ENCODE data around the gene ARHGAP33. TPM values are rescaled to one million over a fixed set of nuclear protein-coding genes. Genes with fewer than 3 reads are reported as not detected.

The ARHGAP33 gene
- total and polyA plus RNA-seq, 7 donors: 0.68 to 4.0 (median 1.4) TPM

- Histone ChIP-seq H3K9me3 (no peaks in the 10 kb centered on the region), H3K27me3 (ENCODE audit: insufficient read depth in 3 of 3, low read length in 2 of 3) (no peaks in the 10 kb centered on the region), H3K4me3 (no peak overlapping the region), H3K4me1 (no peaks in the 10 kb centered on the region), H3K27ac (no peak overlapping the region), H3K36me3 (ENCODE audit: insufficient read depth in 1 of 2, low read depth in 1 of 2) (peaks cover 0 to 12% of the 10 kb centered on the region in 2 donors)
- 88 to 92% (median 90%) methylated on average over 26 to 31 of the region's 31 CpGs for whole genome bisulfite sequencing, 3 donors
- intact Hi-C loops (cut with DNase I): no loop called here
- no peak for ATAC-seq
- TF ChIP-seq CTCF (IDR thresholded peaks at IDR 0.05): no peak
- no peak for DNase-seq
Measured at GRCh38 chr19:35786299-35787160, 11.2 kb downstream of the ARHGAP33 start.

- TF ChIP-seq CTCF (IDR thresholded peaks at IDR 0.05): no peak
- intact Hi-C loops (cut with DNase I): no loop called here
- Histone ChIP-seq H3K4me1 (no peaks in the 10 kb centered on the region), H3K36me3 (ENCODE audit: insufficient read depth in 1 of 2, low read depth in 1 of 2) (peaks cover 0 to 9% of the 10 kb centered on the region in 2 donors), H3K9me3 (no peaks in the 10 kb centered on the region), H3K27ac (no peak overlapping the region), H3K4me3 (no peak overlapping the region), H3K27me3 (ENCODE audit: insufficient read depth in 3 of 3, low read length in 2 of 3) (no peaks in the 10 kb centered on the region)
- WGBS, 3 donors: 89 to 94% (median 92%) methylated on average over 13 to 15 of the region's 15 CpGs
- ATAC-seq (no peak), DNase-seq (no peak)
Measured at GRCh38 chr19:35787227-35787799, 11.9 kb downstream of the ARHGAP33 start.

GRCh38 chr19:35788205-35788960, 13.0 kb downstream of the ARHGAP33 start:
- Histone ChIP-seq H3K27me3 (ENCODE audit: insufficient read depth in 3 of 3, low read length in 2 of 3) (no peaks in the 10 kb centered on the region), H3K9me3 (no peaks in the 10 kb centered on the region), H3K27ac (no peak overlapping the region), H3K4me3 (no peak overlapping the region), H3K36me3 (ENCODE audit: insufficient read depth in 1 of 2, low read depth in 1 of 2) (peaks cover 0 to 3% of the 10 kb centered on the region in 2 donors), H3K4me1 (no peaks in the 10 kb centered on the region)
- DNase-seq (no peak), ATAC-seq (no peak)
- 72 to 74% (median 74%) methylated on average over 10 to 12 of the region's 12 CpGs for WGBS, 3 donors
- intact Hi-C loops (cut with DNase I): no loop called here
- TF ChIP-seq CTCF (IDR thresholded peaks at IDR 0.05): no peak

GRCh38 chr19:35789195-35789977, 14.0 kb downstream of the ARHGAP33 start:
- Histone ChIP-seq H3K36me3 (ENCODE audit: insufficient read depth in 1 of 2, low read depth in 1 of 2) (peaks cover 0 to 3% of the 10 kb centered on the region in 2 donors), H3K27ac (no peak overlapping the region), H3K9me3 (no peaks in the 10 kb centered on the region), H3K4me1 (no peaks in the 10 kb centered on the region), H3K27me3 (ENCODE audit: insufficient read depth in 3 of 3, low read length in 2 of 3) (no peaks in the 10 kb centered on the region), H3K4me3 (no peak overlapping the region)
- no peak for DNase-seq
- 76 to 83% (median 76%) methylated on average over 10 to 11 of the region's 11 CpGs for WGBS, 3 donors
- no peak for TF ChIP-seq CTCF (IDR thresholded peaks at IDR 0.05)
- intact Hi-C loops (cut with DNase I): no loop called here
- ATAC-seq: no peak
